Stomach (tissue), 4 donors: Measurements from ENCODE around the gene DNM3.

Experiments used
- CTCF ChIP-seq, 7 experiments: fragments of 450-650 bp in 4 of 7; fragments of 200-600 bp in 3 of 7; sonication (generic) in 3 of 7; IDR thresholded peaks; one replicate each; pipeline ENCODE4 v1.5.1; 2016 to 2019; ENCODE audit warnings: antibody characterized with exemption in 7 of 7, control low read depth in 2 of 7, mild to moderate bottlenecking in 1 of 7
- POLR2A ChIP-seq, 4 donors: fragments of 450-650 bp; IDR thresholded peaks; one replicate each; pipeline ENCODE4 v1.6.1; 2016; ENCODE audit warnings: antibody characterized with exemption in 4 of 4, control low read depth in 2 of 4, mild to moderate bottlenecking in 1 of 4, moderate library complexity in 1 of 4

GRCh38 chr1:171826973-171827372 lies 14.3 kb upstream of the DNM3 start:
- TF ChIP-seq CTCF (IDR thresholded peaks at IDR 0.05) (no peak), POLR2A (IDR thresholded peaks at IDR 0.05) (no peak)
